Neural crest cell (in vitro differentiated cells): ENCODE results near the gene SLC6A18. TPM values are rescaled to one million over a fixed set of nuclear protein-coding genes. Genes with fewer than 3 reads are reported as not detected.
"Not testable (repeated sequence)": the region's sequence is repeated elsewhere in the genome, so short reads cannot be mapped to it uniquely, and the experiment has no call there.

ENCODE experiments used
- DNase-seq: peaks from one replicate; pipeline ENCODE4 v3.0.0; 2021; ENCODE audit warnings: low read depth, mixed read lengths, low spot score
- H3K27ac Mint-ChIP-seq: one replicate; pipeline ENCODE4 v1.8.0; 2021; ENCODE audit warnings: mild to moderate bottlenecking, mixed read lengths; ENCODE audit not compliant: unreplicated experiment
- H3K27me3 Mint-ChIP-seq: 2 replicates; pipeline ENCODE4 v1.8.0; 2021; ENCODE audit warnings: low read depth, mild to moderate bottlenecking, mixed read lengths
- H3K36me3 Mint-ChIP-seq: 2 replicates; pipeline ENCODE4 v1.8.0; 2021; ENCODE audit warnings: low read depth, mild to moderate bottlenecking, mixed read lengths
- H3K4me1 Mint-ChIP-seq: 2 replicates; pipeline ENCODE4 v1.8.0; 2021; ENCODE audit warnings: mixed read lengths
- H3K4me3 Mint-ChIP-seq: one replicate; pipeline ENCODE4 v1.8.0; 2021; ENCODE audit warnings: mild to moderate bottlenecking, mixed read lengths
- H3K9me3 Mint-ChIP-seq: 2 replicates; pipeline ENCODE4 v1.8.0; 2021; ENCODE audit warnings: mixed read lengths
- total RNA-seq: library from RNA; stranded (reverse); gene quantifications from 2 replicates; pipeline ENCODE4 v1.2.1, GENCODE V29; 2021
- TF ChIP-seq, protein P1 (sequence below): fragments of 200-600 bp; sonication (generic); conservative IDR thresholded peaks from 2 replicates; pipeline ENCODE4 v1.5.0; 2021; ENCODE audit warnings: antibody characterized with exemption, mild to moderate bottlenecking

Gene SLC6A18
- total RNA-seq, 1 donor from 2014 or later = not detected

DNA sequence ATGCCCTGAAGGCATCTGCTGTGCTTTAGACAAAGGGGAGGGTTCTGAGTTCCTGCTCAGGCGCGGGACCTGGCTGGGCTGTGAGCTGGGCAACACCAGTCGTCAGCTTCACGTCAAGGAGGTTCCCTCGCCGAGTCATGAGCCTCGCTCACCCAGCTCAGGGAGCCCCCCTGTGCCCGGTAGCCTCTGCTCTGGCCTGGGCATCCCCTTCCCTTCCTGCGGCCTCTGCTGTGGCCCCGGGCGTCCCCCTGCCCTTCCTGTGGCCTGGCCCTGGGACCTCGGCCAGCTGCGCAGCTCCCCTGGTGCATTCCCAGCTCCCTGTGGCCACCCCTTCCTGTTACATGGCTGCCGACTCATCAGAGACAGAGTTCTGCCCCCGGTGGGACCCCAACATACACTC lies 39.8 kb downstream of the SLC6A18 start:
- TF ChIP-seq, protein P1, sequence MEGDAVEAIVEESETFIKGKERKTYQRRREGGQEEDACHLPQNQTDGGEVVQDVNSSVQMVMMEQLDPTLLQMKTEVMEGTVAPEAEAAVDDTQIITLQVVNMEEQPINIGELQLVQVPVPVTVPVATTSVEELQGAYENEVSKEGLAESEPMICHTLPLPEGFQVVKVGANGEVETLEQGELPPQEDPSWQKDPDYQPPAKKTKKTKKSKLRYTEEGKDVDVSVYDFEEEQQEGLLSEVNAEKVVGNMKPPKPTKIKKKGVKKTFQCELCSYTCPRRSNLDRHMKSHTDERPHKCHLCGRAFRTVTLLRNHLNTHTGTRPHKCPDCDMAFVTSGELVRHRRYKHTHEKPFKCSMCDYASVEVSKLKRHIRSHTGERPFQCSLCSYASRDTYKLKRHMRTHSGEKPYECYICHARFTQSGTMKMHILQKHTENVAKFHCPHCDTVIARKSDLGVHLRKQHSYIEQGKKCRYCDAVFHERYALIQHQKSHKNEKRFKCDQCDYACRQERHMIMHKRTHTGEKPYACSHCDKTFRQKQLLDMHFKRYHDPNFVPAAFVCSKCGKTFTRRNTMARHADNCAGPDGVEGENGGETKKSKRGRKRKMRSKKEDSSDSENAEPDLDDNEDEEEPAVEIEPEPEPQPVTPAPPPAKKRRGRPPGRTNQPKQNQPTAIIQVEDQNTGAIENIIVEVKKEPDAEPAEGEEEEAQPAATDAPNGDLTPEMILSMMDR = no peak
- no peaks in the 10 kb centered on the region for H3K9me3 Mint-ChIP-seq
- DNase-seq = no peak

DNA sequence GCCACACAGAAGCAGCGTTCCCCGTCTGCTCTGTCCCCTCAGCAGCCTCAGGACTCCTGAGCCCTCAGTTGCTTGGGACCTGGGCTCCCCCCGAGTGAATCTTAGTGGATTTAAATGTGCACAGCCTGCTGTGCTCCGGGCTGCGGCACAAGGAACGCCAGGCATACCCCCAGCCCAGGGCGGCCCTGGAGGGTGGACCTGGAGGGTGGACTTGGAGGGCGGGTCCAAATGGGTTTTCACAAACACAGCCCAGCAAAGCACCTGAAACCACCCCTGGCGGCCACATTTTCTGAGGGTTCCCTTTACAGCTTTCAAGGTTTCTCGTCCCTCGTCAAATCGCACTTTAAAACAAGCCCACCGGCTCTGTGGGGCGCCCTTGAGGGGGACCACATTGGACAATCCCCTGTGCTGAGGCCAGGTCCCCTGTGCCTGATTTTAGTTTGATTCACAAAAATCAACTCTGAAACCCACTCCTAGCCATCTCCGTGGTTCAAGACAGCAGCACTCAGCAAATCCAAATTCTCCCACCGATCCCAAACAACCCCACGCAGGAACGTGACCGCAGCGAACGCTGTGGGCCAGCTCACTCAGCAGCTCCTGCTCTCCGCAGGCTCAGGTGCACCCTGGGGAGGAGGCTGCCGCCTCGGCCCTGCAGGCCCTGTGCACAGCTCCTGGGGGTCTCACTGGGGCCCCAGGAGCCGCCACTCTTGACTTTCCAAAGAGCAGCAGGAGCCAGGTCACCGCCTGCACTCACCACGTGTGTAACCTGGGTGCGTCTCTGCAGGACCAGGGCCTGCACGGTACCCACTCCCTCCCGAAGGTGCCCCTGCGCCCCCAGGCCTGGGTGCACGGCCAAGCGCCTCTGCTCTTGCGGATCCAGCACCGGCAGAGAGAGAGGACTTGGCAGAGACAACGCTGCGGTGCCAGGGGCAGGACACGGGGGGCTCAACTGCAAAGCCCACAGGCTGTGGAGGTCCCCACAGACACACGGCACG lies 40.6 kb downstream of the SLC6A18 start:
- Mint-ChIP-seq H3K36me3 (no peaks in the 10 kb centered on the region), H3K27ac (no peak overlapping the region)

More for the DNA sequence above, 39.8 kb downstream of the SLC6A18 start:
- Mint-ChIP-seq H3K36me3 (no peaks in the 10 kb centered on the region), H3K27ac (no peak overlapping the region), H3K4me3 (no peak overlapping the region), H3K27me3 (no peaks in the 10 kb centered on the region), H3K4me1 (no peaks in the 10 kb centered on the region)

DNA sequence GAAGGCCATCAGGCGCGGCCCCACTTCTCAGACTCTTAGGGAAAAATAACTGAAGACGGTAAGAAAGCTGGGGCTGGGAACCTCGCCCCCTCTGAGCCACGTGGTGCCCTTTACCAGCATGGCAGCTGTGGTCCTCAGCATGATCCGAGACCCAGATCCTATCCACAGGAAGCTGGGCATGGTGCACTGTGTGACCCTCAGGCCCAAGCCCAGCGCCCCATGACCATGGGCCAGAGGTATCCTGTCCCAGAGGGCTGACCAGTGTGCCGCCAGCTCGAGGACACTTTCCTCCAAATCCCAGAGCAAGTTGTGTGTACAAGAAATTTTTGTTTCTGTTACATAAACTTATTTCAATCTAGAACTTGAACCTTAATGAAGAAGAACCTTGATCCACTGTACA lies 41.6 kb downstream of the SLC6A18 start:
- no peak for DNase-seq
- TF ChIP-seq, protein P1 = no peak
- Mint-ChIP-seq H3K27ac (no peak overlapping the region), H3K4me3 (no peak overlapping the region), H3K36me3 (no peaks in the 10 kb centered on the region), H3K9me3 (no peaks in the 10 kb centered on the region), H3K4me1 (no peaks in the 10 kb centered on the region), H3K27me3 (no peaks in the 10 kb centered on the region)

More for the DNA sequence above, 40.6 kb downstream of the SLC6A18 start:
- TF ChIP-seq, protein P1 = no peak
- no peak overlapping the region for H3K4me3 Mint-ChIP-seq
- no peaks in the 10 kb centered on the region for H3K4me1 Mint-ChIP-seq
- DNase-seq = no peak
- no peaks in the 10 kb centered on the region for H3K27me3 Mint-ChIP-seq
- H3K9me3 Mint-ChIP-seq = no peaks in the 10 kb centered on the region

DNA sequence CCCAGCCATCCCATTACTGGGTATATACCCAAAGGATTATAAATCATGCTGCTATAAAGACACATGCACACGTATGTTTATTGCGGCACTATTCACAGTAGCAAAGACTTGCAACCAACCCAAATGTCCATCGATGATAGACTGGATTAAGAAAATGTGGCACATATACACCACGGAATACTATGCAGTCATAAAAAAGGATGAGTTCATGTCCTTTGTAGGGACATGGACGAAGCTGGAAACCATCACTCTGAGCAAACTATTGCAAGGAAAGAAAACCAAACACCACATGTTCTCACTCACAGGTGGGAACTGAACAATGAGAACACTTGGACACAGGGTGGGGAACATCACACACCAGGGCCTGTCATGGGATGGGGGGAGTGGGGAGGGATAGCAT lies 42.3 kb downstream of the SLC6A18 start:
- H3K9me3 Mint-ChIP-seq, H3K27me3 Mint-ChIP-seq, H3K36me3 Mint-ChIP-seq: not testable (repeated sequence)

DNA sequence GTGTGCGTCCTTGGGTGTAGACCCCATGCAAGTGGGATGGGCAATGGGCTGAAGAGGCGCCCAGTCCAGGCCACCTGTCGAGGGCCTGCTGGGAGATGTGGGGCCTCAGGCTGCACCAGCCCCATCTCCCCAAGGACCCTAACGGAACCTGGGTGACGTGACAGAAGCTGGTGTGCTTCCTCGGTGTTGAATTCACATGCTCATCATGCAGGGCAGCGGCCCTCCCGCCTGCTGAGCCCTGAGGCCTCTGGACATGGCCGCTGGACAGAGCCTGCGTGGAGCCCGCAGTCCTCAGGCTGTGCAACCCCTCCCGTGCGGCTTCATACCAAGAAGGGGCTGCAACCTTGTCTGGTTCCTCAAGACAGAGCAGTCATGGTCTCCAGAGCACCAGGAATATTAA lies 42.9 kb downstream of the SLC6A18 start:
- Mint-ChIP-seq H3K4me3 (no peak overlapping the region), H3K9me3 (no peaks in the 10 kb centered on the region), H3K27me3 (no peaks in the 10 kb centered on the region), H3K4me1 (no peaks in the 10 kb centered on the region), H3K36me3 (no peaks in the 10 kb centered on the region), H3K27ac (no peak overlapping the region)
- TF ChIP-seq, protein P1 = no peak
- DNase-seq = no peak

More for the DNA sequence above, 42.3 kb downstream of the SLC6A18 start:
- H3K4me3 Mint-ChIP-seq, DNase-seq, H3K27ac Mint-ChIP-seq, H3K4me1 Mint-ChIP-seq: not testable (repeated sequence)

DNA sequence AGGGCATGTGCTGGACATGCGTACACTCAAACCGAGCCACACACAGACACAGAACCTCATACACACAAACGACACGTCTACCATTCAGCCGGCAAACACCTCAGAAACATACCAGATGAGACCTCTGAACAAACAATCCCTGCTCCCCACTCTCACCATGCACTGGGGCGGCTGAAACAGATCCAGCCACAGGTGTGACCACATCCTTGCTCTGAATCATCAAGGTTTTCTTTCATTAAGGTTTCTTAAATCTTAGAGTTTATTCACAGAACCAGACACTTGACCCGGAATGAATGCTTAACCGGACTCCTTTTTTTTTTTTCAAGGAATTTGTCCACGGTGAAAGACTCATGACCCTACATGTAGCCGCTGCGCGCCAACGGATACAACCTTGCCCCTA lies 43.5 kb downstream of the SLC6A18 start:
- H3K36me3 Mint-ChIP-seq = no peaks in the 10 kb centered on the region
- H3K27ac Mint-ChIP-seq = no peak overlapping the region
- no peaks in the 10 kb centered on the region for H3K27me3 Mint-ChIP-seq
- DNase-seq = no peak
- no peak overlapping the region for H3K4me3 Mint-ChIP-seq
- TF ChIP-seq, protein P1 = no peak
- H3K9me3 Mint-ChIP-seq = no peaks in the 10 kb centered on the region
- H3K4me1 Mint-ChIP-seq = no peaks in the 10 kb centered on the region
